ENCODE data around the gene OR2A14.

The OR2A14 gene, protein sequence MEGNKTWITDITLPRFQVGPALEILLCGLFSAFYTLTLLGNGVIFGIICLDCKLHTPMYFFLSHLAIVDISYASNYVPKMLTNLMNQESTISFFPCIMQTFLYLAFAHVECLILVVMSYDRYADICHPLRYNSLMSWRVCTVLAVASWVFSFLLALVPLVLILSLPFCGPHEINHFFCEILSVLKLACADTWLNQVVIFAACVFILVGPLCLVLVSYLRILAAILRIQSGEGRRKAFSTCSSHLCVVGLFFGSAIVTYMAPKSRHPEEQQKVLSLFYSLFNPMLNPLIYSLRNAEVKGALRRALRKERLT

DNA sequence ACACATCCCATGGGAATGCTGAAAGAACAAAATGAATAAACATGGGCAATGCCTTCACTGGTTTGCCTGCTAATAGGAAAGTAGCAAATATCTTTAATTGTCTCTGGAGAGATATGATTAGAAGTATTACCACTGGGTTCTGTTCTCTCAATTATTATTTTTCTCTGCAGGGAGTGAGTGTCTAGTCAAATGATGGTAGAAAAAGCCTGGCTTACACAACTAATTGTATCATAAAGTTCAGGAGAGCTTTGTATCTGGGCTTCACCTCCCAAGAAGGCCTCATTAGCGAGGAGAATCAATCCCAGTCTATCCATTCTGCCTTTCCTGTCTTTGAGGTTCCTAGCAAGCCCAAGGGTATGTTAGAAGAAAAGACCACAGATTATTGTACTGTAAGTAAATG lies at the start of gene OR2A14:
OR2A14 (plus strand) TSS at position 301 of the 400 bp plus-strand sequence. CDS start 5,937 bp downstream, outside the sequence.
- H3K27ac ChIP-seq (ENCODE audit: poor library complexity, severe bottlenecking): no peak within 1 kb of the TSS
- no peaks in the 10 kb centered on the region for H3K27me3 ChIP-seq (ENCODE audit: insufficient read depth, poor library complexity, severe bottlenecking)
- H3K4me3 ChIP-seq (ENCODE audit: severe bottlenecking): no peak within 1 kb of the TSS
- DNase-seq (ENCODE audit: low spot score): no peak
- H3K36me3 ChIP-seq (ENCODE audit: low read depth): no peaks in the 10 kb centered on the region
- H3K4me1 ChIP-seq (ENCODE audit: insufficient read depth, poor library complexity, severe bottlenecking): no peaks in the 10 kb centered on the region
- H3K9me3 ChIP-seq (ENCODE audit: severe bottlenecking): no peaks in the 10 kb centered on the region
- TF ChIP-seq, protein P1, sequence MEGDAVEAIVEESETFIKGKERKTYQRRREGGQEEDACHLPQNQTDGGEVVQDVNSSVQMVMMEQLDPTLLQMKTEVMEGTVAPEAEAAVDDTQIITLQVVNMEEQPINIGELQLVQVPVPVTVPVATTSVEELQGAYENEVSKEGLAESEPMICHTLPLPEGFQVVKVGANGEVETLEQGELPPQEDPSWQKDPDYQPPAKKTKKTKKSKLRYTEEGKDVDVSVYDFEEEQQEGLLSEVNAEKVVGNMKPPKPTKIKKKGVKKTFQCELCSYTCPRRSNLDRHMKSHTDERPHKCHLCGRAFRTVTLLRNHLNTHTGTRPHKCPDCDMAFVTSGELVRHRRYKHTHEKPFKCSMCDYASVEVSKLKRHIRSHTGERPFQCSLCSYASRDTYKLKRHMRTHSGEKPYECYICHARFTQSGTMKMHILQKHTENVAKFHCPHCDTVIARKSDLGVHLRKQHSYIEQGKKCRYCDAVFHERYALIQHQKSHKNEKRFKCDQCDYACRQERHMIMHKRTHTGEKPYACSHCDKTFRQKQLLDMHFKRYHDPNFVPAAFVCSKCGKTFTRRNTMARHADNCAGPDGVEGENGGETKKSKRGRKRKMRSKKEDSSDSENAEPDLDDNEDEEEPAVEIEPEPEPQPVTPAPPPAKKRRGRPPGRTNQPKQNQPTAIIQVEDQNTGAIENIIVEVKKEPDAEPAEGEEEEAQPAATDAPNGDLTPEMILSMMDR (IDR thresholded peaks at IDR 0.05; ENCODE audit: poor library complexity, severe bottlenecking): no peak
- no peak for ATAC-seq (ENCODE audit: low read depth)

DNA sequence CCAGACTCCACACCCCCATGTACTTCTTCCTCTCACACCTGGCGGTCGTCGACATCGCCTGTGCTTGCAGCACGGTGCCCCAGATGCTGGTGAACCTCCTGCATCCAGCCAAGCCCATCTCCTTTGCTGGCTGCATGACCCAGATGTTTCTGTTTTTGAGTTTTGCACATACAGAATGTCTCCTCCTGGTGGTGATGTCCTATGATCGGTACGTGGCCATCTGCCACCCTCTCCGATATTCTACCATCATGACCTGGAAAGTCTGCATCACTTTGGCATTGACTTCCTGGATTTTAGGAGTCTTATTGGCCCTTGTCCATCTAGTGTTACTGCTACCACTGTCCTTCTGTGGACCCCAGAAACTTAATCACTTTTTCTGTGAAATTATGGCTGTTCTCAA lies 48.6 kb upstream of the OR2A14 start:
- DNase-seq (ENCODE audit: low spot score): no peak
- Histone ChIP-seq H3K27ac (ENCODE audit: poor library complexity, severe bottlenecking) (no peak overlapping the region), H3K27me3 (ENCODE audit: insufficient read depth, poor library complexity, severe bottlenecking) (no peaks in the 10 kb centered on the region), H3K4me3 (ENCODE audit: severe bottlenecking) (no peak overlapping the region), H3K4me1 (ENCODE audit: insufficient read depth, poor library complexity, severe bottlenecking) (no peaks in the 10 kb centered on the region), H3K9me3 (ENCODE audit: severe bottlenecking) (no peaks in the 10 kb centered on the region), H3K36me3 (ENCODE audit: low read depth) (no peaks in the 10 kb centered on the region)
- no peak for ATAC-seq (ENCODE audit: low read depth)
- TF ChIP-seq, protein P1 (IDR thresholded peaks at IDR 0.05; ENCODE audit: poor library complexity, severe bottlenecking): no peak

DNA sequence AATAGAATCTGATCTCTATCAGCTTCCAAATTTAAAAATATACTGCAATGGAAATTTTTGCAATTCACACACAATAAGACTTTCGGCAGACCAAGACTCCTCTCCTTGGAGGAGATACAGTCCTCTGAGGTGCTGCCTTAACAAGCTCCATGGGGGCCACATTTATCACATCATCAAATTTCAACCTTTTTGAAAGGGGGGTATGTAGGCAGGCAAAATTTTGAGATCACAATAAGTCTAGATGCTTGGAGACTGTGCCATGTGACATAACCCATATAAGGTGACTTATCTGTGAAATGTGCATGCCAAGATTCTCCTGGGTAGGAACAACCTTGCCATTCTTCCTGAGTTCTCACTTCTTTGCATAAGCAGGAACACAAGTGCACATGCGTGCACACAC lies 37.0 kb upstream of the OR2A14 start, which contains the start of gene OR2A12:
OR2A12 (plus strand) TSS at position 301 of the 400 bp plus-strand sequence. CDS start 8,830 bp downstream, outside the sequence.
- Histone ChIP-seq H3K27me3 (ENCODE audit: insufficient read depth, poor library complexity, severe bottlenecking) (no peaks in the 10 kb centered on the region), H3K4me1 (ENCODE audit: insufficient read depth, poor library complexity, severe bottlenecking) (no peaks in the 10 kb centered on the region), H3K4me3 (ENCODE audit: severe bottlenecking) (no peak within 1 kb of the TSS), H3K9me3 (ENCODE audit: severe bottlenecking) (no peaks in the 10 kb centered on the region), H3K27ac (ENCODE audit: poor library complexity, severe bottlenecking) (no peak within 1 kb of the TSS), H3K36me3 (ENCODE audit: low read depth) (no peaks in the 10 kb centered on the region)
- TF ChIP-seq, protein P1 (IDR thresholded peaks at IDR 0.05; ENCODE audit: poor library complexity, severe bottlenecking): no peak
- DNase-seq (ENCODE audit: low spot score) (no peak), ATAC-seq (ENCODE audit: low read depth) (no peak)

DNA sequence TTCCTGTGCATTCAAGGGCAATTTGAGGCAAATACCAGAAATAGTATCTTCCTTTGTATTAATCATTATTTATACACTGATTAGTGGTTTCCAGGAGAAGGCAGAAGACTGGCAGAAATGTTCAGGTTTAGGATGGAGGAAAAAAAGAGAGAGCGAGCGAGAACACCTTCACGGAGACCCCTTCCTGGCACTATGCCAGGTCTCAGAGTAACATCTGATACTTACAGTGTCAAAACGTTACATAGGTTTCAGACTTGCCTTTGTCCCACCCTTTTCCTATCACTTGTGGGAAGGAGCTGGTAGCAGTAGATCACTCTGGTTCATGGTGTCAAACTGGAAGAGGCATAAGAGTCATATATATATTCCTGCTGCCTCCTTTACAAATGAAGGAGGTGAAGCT lies 36.2 kb upstream of the OR2A14 start:
- Histone ChIP-seq H3K4me1 (ENCODE audit: insufficient read depth, poor library complexity, severe bottlenecking) (no peaks in the 10 kb centered on the region), H3K27me3 (ENCODE audit: insufficient read depth, poor library complexity, severe bottlenecking) (no peaks in the 10 kb centered on the region), H3K4me3 (ENCODE audit: severe bottlenecking) (no peak overlapping the region), H3K36me3 (ENCODE audit: low read depth) (no peaks in the 10 kb centered on the region), H3K27ac (ENCODE audit: poor library complexity, severe bottlenecking) (no peak overlapping the region), H3K9me3 (ENCODE audit: severe bottlenecking) (no peaks in the 10 kb centered on the region)
- ATAC-seq (ENCODE audit: low read depth) (no peak), DNase-seq (ENCODE audit: low spot score) (no peak)
- TF ChIP-seq, protein P1 (IDR thresholded peaks at IDR 0.05; ENCODE audit: poor library complexity, severe bottlenecking): no peak

DNA sequence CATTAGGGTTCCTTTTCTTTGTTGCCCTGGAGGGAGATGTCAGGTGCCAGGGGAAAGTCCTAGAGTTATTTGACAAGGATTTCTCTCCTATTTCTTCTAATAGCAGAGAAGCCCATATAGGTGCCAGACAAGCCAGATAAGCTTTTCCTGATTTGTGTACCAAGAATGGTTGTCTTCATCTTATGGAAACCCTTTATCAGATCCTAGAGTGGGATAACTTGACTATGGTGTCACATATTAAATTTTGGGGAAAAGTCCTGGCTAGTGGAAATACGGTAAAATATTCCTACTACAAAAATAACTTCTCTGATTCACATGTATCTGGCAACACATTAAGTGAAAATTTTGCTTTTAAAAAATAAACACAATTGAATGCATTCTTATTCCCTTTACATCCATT lies 35.7 kb upstream of the OR2A14 start:
- DNase-seq (ENCODE audit: low spot score) (no peak), ATAC-seq (ENCODE audit: low read depth) (no peak)
- TF ChIP-seq, protein P1 (IDR thresholded peaks at IDR 0.05; ENCODE audit: poor library complexity, severe bottlenecking): no peak
- no peak overlapping the region for H3K4me3 ChIP-seq (ENCODE audit: severe bottlenecking)
- H3K36me3 ChIP-seq (ENCODE audit: low read depth): no peaks in the 10 kb centered on the region
- no peak overlapping the region for H3K27ac ChIP-seq (ENCODE audit: poor library complexity, severe bottlenecking)
- H3K27me3 ChIP-seq (ENCODE audit: insufficient read depth, poor library complexity, severe bottlenecking): no peaks in the 10 kb centered on the region
- no peaks in the 10 kb centered on the region for H3K4me1 ChIP-seq (ENCODE audit: insufficient read depth, poor library complexity, severe bottlenecking)
- no peaks in the 10 kb centered on the region for H3K9me3 ChIP-seq (ENCODE audit: severe bottlenecking)

Measured in RWPE2 (cell line).